GM18507 (cell line): ENCODE data around the gene MLYCD.
"Not testable (repeated sequence)": the region's sequence is repeated elsewhere in the genome, so short reads cannot be mapped to it uniquely, and the experiment has no call there.

Experiments used
- DNase-seq: peaks from one replicate; pipeline ENCODE4 v3.0.0; 2011; ENCODE audit warnings: low read depth; ENCODE audit not compliant: insufficient read length; ENCODE audit errors: extremely low spot score
- FAIRE-seq: peaks from 2 replicates; lab custom pipeline; 2011; peaks lifted over from hg19 to GRCh38; lab: Jason Lieb, UNC

The MLYCD gene

DNA sequence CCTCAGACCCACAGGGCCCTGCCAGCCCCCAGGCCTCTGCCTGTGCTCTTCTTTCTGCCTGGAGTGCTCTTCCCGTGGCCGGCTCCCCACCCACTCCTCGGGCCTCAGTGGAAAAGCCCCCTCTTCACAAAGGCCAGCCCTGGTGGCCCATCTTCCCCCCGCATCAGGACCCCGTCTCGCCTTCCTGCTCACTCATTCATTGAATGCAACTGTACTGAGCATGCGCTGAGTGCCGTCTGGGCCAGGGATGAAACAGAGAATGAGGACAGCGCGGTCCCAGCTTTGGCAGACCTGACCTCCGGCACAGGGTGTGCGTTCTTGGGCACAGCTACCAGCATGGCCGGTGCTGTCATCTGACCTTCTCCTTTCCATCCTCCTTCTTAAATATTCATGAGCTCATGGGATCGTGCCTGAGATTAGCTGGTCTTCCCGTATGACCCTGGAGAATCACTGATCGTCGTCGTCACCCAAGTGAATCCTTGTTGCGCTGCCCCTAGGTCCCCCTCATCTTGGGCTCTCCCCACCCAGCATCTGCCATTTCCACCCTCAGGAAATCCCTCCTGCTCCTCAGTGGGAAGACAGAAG is 37.8 kb downstream of the MLYCD start:
- FAIRE-seq (no peak), DNase-seq (no peak)

GRCh38 chr16:83937267-83937666 is 38.4 kb downstream of the MLYCD start:
- DNase-seq = no peak

GRCh38 chr16:83937922-83938885 is 39.3 kb downstream of the MLYCD start:
- DNase-seq (no peak), FAIRE-seq (no peak)

More at GRCh38 chr16:83937267-83937666, 38.4 kb downstream of the MLYCD start:
- no peak for FAIRE-seq

GRCh38 chr16:83939266-83939855 is 40.4 kb downstream of the MLYCD start:
- DNase-seq (no peak), FAIRE-seq (no peak)

GRCh38 chr16:83940119-83940518 is 41.2 kb downstream of the MLYCD start:
- no peak for DNase-seq
- no peak for FAIRE-seq

- DNase-seq (no peak), FAIRE-seq (no peak)
These were observed 41.9 kb downstream of the MLYCD start for GRCh38 chr16:83940630-83941378.

GRCh38 chr16:83941546-83941945 is 42.6 kb downstream of the MLYCD start:
- DNase-seq, FAIRE-seq: not testable (repeated sequence)

DNA sequence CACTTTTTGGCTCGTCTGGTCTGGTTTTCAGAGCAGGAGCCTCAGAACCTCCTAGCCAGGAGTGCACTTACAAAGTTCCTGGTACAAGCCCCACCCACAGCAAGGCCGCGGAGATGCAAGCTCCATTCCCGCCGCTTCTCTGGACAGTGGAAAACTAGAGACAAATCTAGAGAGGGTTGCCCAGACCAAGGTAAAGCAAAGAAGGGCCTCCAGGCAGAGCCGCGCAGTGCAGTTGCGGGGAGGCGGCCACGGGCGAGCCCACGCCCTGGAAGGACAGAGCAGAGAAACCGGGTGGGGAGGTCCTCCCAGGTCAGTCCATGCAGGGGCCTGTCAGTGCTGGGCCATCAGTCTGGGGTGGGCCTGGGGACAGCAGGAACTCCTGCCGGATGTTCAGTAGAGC is 43.2 kb downstream of the MLYCD start:
- DNase-seq = no peak
- FAIRE-seq = no peak

GRCh38 chr16:83942815-83943515 is 44.0 kb downstream of the MLYCD start:
- DNase-seq = no peak
- FAIRE-seq = no peak

DNA sequence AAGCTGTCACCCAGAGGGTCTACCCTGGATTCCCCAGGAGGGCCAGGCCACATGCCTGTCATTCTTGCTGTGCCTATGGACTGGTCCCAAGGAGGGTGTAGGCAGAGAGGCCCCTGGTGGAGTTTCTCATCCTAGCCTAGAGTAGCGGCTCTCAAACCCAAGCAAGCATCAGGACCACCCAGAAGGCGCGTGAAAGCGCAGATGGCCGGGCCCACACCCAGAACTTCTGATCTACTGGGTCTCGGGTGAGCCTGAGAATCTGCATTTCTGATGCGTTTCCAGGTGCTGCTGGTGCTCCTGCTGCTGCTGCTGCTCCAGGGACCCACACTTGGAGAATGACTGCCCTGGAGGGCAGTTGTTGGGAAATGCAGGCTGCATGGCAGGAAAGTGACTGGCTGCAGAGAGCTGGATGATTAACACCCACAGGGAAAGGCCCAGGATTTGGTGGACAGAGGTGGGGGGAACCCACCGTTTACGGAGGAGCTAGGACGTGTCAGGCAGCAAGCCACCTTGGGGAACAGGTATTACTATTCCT is 44.7 kb downstream of the MLYCD start:
- FAIRE-seq (no peak), DNase-seq (no peak)

DNA sequence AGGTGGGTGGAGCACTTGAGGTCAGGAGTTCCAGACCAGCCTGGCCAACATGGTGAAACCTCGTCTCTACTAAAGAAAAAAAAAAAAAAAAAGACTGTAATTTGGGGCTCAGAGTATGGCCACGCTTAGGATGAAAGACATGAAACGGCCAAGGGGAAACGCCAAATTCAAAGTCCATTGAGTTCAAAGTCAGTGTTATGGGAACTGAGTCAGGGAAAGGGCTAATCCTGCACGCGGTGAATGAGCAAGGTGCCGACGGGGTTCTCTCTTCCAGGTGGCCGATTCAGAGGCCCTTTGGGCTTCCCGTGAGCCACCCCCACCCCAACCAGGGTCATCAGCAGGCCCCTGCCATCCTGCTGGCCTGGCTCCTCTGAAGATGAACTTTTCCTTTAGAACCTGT is 46.7 kb downstream of the MLYCD start:
- FAIRE-seq = no peak
- no peak for DNase-seq

GRCh38 chr16:83946154-83946780 is 47.4 kb downstream of the MLYCD start:
- FAIRE-seq = no peak
- DNase-seq = no peak

DNA sequence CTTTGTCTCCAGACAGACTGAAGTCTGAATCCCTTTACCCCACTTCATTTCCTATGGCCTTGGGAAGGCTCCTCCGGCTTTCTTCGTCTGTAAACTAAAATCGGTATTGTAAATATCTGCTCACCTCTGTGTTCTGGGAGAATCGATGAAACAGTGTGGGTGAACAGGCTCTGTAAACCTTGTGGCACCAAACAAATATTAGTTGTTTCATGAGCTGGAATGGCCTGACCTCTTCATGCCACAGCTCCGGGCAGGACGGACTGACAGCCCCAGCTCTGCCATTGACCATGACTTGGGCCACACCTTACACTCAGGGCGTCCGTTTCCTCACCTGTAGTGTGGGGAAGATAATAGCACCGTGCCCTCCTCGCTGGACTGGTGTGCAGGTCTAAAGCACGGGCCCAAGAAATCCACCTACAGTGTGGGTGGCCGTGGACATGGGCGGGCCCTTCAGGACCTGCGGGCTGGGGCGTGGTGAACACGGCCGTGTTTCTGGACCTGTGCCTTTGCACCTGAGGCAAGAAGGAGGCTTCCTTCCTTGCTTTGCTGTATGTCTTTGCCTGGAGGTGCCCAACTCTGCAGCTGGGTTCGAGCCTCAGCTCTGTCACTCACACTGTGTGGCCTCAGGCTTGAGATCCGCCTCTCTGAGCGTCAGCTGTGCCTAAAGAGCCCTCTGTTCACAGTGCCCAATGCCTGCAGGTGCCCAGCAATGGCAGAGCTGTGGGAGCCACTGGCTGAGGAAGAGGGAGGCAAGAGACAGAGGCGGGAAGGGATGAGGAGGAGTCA is 48.1 kb downstream of the MLYCD start:
- FAIRE-seq (no peak), DNase-seq (no peak)

- DNase-seq = no peak
- FAIRE-seq = no peak
These were observed 48.8 kb downstream of the MLYCD start for GRCh38 chr16:83947642-83948234.

DNA sequence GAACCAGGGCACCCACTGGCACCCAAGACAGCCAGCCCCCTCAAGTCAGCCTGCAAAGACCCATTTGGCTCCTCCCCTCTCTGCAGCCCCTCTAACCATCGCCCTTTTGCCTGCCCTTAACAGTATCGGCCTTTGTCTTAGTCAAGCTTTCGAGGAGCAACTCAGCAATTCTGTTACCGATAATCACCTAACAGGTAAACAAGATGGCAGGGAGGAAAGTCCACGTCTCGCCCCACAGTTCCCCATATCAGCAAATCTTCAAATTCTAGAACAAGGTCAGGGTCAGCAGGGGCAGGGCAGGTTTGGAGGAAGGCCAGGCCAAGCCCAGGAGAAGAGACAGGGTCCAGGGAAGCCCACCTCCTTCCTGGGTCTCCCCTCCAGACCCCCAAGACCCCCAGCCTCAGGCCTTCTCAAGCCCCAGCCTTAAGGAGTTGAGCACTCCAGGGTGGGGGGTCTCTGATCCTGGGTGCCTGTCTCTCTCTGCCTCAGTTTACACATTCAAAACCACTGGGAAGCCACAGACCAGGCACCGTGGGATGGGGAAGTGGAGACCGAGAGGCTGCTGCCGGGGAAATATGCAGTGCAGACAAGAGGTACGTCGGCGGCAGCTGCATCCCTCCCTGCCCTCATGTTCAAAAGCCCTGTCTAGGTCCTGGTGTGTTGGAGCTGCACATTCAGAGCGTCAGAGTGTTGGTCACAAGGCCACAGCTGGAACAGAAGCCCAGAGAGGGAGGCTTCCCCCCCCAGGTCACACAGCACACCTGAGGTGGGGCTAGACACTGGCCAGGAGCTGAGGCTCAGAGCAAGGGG is 50.2 kb downstream of the MLYCD start:
- FAIRE-seq = no peak
- DNase-seq = no peak

GRCh38 chr16:83949724-83950001 is 50.7 kb downstream of the MLYCD start:
- DNase-seq (no peak), FAIRE-seq (no peak)

DNA sequence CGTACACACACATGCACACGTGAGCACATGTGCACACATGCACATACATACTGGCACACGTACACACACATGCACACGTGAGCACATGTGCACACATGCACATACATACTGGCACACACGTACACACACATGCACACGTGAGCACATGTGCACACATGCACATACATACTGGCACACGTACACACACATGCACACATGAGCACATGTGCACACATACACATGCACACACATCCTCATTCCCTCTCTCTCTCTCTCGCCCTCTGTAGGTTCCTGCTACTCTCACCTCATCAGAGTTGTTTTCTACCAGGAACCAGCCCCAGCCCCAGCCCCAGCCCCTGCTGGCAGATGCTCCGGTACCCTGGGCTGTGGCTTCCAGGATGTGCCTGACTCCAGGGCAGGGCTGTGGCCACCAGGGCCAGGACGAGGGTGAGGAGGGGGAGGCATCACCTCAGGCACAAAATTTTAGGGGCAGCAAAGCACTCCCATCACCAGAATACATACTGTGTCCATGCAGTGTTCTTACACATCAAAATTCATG is 52.0 kb downstream of the MLYCD start:
- not testable (repeated sequence) for DNase-seq, FAIRE-seq
